H1 (cell line): Measurements from ENCODE around the gene SETD1B. TPM values are rescaled to one million over a fixed set of nuclear protein-coding genes. Genes with fewer than 3 reads are reported as not detected.

Experiments used
- CTCF ChIA-PET: fragments of 300-600 bp; sonication (Branson Sonifier 250); formaldehyde crosslinking; loops from one replicate; lab custom pipeline; 2021; ENCODE audit not compliant: partially characterized antibody; lab: Charles Lee
- POLR2A ChIA-PET: fragments of 300-600 bp; sonication (Branson Sonifier 250); formaldehyde crosslinking; loops from one replicate; lab custom pipeline; 2021; ENCODE audit warnings: inconsistent platforms; ENCODE audit not compliant: partially characterized antibody; lab: Charles Lee
- DNase-seq, 2 experiments: peaks; one replicate each; pipeline versions ENCODE4 v3.0.0 to v3.0.0-alpha.2; 2010 to 2022; ENCODE audit warnings: low spot score in 2 of 2, low read depth in 1 of 2, mixed read lengths in 1 of 2
- FAIRE-seq: peaks from 2 replicates; lab custom pipeline; 2011; peaks lifted over from hg19 to GRCh38; lab: Jason Lieb, UNC
- H2AFZ ChIP-seq: 2 replicates; pipeline ENCODE4 v1.8.1; 2012; ENCODE audit warnings: low read length, inconsistent platforms
- H2AK5ac ChIP-seq: 2 replicates; pipeline ENCODE4 v1.6.1; 2013; ENCODE audit warnings: low read depth, low read length
- H2BK120ac ChIP-seq: replicated peaks from 2 replicates; pipeline ENCODE3; 2013; ENCODE audit warnings: low read depth, low read length, inconsistent platforms
- H2BK12ac ChIP-seq: 2 replicates; pipeline ENCODE4 v1.6.1; 2013; ENCODE audit warnings: low read depth, low read length
- H2BK15ac ChIP-seq: 2 replicates; pipeline ENCODE4 v1.6.1; 2013; ENCODE audit warnings: low read length
- H2BK20ac ChIP-seq: 2 replicates; pipeline ENCODE4 v1.6.1; 2013; ENCODE audit warnings: low read length
- H2BK5ac ChIP-seq: 2 replicates; pipeline ENCODE4 v1.6.1; 2013; ENCODE audit warnings: low read depth, low read length
- H3K14ac ChIP-seq: 2 replicates; pipeline ENCODE4 v1.6.1; 2013; ENCODE audit warnings: inconsistent platforms; ENCODE audit not compliant: insufficient read length
- H3K18ac ChIP-seq: 2 replicates; pipeline ENCODE4 v1.6.1; 2013; ENCODE audit warnings: low read length; ENCODE audit errors: extremely low read depth
- H3K23ac ChIP-seq: 2 replicates; pipeline ENCODE4 v1.6.1; 2013; ENCODE audit warnings: inconsistent platforms; ENCODE audit not compliant: insufficient read length
- H3K23me2 ChIP-seq: 2 replicates; pipeline ENCODE4 v1.6.1; 2013; ENCODE audit warnings: low read depth, low read length
- H3K27ac ChIP-seq: 2 replicates; pipeline ENCODE4 v1.6.1; 2011; ENCODE audit warnings: low read depth, low read length, inconsistent platforms
- H3K27me3 ChIP-seq, 4 experiments: replicated peaks in 1 of 4; 1 replicate in 1 of 4; 2 replicates in 3 of 4; pipeline versions ENCODE4 v1.6.1 to v1.8.1; 2011 to 2013; ENCODE audit warnings: low read length in 3 of 4, mild to moderate bottlenecking in 3 of 4, inconsistent platforms in 2 of 4, mixed read lengths in 2 of 4, moderate library complexity in 1 of 4; ENCODE audit not compliant: control insufficient read depth in 3 of 4, insufficient read depth in 3 of 4; ENCODE audit errors: extremely low read depth in 1 of 4
- H3K36me3 ChIP-seq, 4 experiments: 2 replicates each; pipeline versions ENCODE4 v1.6.1 to v1.8.1; 2011 to 2013; ENCODE audit warnings: mild to moderate bottlenecking in 4 of 4, low read length in 3 of 4, moderate library complexity in 2 of 4, control low read depth in 1 of 4, inconsistent platforms in 1 of 4; ENCODE audit not compliant: insufficient read depth in 4 of 4, control insufficient read depth in 2 of 4
- H3K4ac ChIP-seq: replicated peaks from 2 replicates; pipeline ENCODE3; 2013; ENCODE audit warnings: low read length, low read depth, mixed read lengths, inconsistent platforms; ENCODE audit not compliant: insufficient read length
- H3K4me1 ChIP-seq, 4 experiments: replicated peaks in 1 of 4; 1 replicate in 1 of 4; 2 replicates in 3 of 4; pipeline versions ENCODE4 v1.6.1 to v1.8.1; 2011 to 2013; ENCODE audit warnings: low read length in 3 of 4, inconsistent platforms in 2 of 4, mixed read lengths in 1 of 4; ENCODE audit not compliant: insufficient read depth in 4 of 4, control insufficient read depth in 3 of 4
- H3K4me2 ChIP-seq, 2 experiments: 2 replicates each; pipeline versions ENCODE4 v1.6.1 to v1.8.1; 2011 to 2013; ENCODE audit warnings: low read depth in 2 of 2, low read length in 2 of 2, control low read depth in 1 of 2, inconsistent platforms in 1 of 2, mild to moderate bottlenecking in 1 of 2; ENCODE audit not compliant: insufficient read depth in 1 of 2
- H3K4me3 ChIP-seq, 4 experiments: fragments of 200-600, 300-600 bp in 1 of 4; sonication (generic), shearing (Covaris generic), sonication (Bioruptor Twin) in 1 of 4; 2 replicates each; pipeline versions ENCODE4 v1.5.1 to v1.8.1; 2011 to 2016; ENCODE audit warnings: low read length in 4 of 4, low read depth in 3 of 4, control low read depth in 2 of 4, inconsistent platforms in 2 of 4, mild to moderate bottlenecking in 2 of 4, mixed read lengths in 1 of 4, moderate library complexity in 1 of 4; ENCODE audit not compliant: insufficient read depth in 2 of 4; ENCODE audit errors: extremely low read depth in 1 of 4
- H3K56ac ChIP-seq: replicated peaks from 2 replicates; pipeline ENCODE3; 2013; ENCODE audit warnings: low read depth, mild to moderate bottlenecking, mixed read lengths, low read length, inconsistent platforms; ENCODE audit not compliant: insufficient read length
- H3K79me1 ChIP-seq: 2 replicates; pipeline ENCODE4 v1.6.1; 2013; ENCODE audit warnings: low read depth, low read length, control low read depth
- H3K79me2 ChIP-seq, 2 experiments: 2 replicates each; pipeline versions ENCODE4 v1.6.1 to v1.8.1; 2012 to 2013; ENCODE audit warnings: low read length in 2 of 2, mild to moderate bottlenecking in 2 of 2, inconsistent platforms in 1 of 2; ENCODE audit not compliant: insufficient read depth in 2 of 2, control insufficient read depth in 1 of 2
- H3K9ac ChIP-seq, 4 experiments: replicated peaks in 1 of 4; 1 replicate in 1 of 4; 2 replicates in 3 of 4; pipeline versions ENCODE4 v1.6.1 to v1.8.1; 2011 to 2013; ENCODE audit warnings: low read depth in 3 of 4, low read length in 3 of 4, control low read depth in 2 of 4, mild to moderate bottlenecking in 2 of 4, moderate library complexity in 2 of 4, inconsistent platforms in 1 of 4; ENCODE audit errors: extremely low read depth in 1 of 4
- H3K9me3 ChIP-seq, 2 experiments: 2 replicates each; pipeline versions ENCODE4 v1.6.1 to v1.8.1; 2012 to 2013; ENCODE audit warnings: mild to moderate bottlenecking in 2 of 2, moderate library complexity in 2 of 2, control low read depth in 1 of 2, inconsistent platforms in 1 of 2, low read depth in 1 of 2, low read length in 1 of 2, mixed read lengths in 1 of 2; ENCODE audit not compliant: insufficient read depth in 2 of 2
- H4K20me1 ChIP-seq, 2 experiments: replicated peaks in 1 of 2; 2 replicates each; pipeline versions ENCODE3 to v1.8.1; 2011 to 2013; ENCODE audit warnings: inconsistent platforms in 2 of 2, low read length in 2 of 2, mild to moderate bottlenecking in 1 of 2; ENCODE audit not compliant: insufficient read depth in 2 of 2, control insufficient read depth in 1 of 2
- H4K5ac ChIP-seq: 2 replicates; pipeline ENCODE4 v1.6.1; 2013; ENCODE audit warnings: low read length, low read depth, mixed read lengths, inconsistent platforms; ENCODE audit not compliant: insufficient read length
- H4K8ac ChIP-seq: 2 replicates; pipeline ENCODE4 v1.8.0; 2013; ENCODE audit warnings: mild to moderate bottlenecking, moderate library complexity, low read length, inconsistent platforms; ENCODE audit not compliant: insufficient read depth; ENCODE audit errors: extremely low read depth
- H4K91ac ChIP-seq: replicated peaks from 2 replicates; pipeline ENCODE3; 2013; ENCODE audit warnings: low read length, mixed read lengths, inconsistent platforms; ENCODE audit not compliant: insufficient read length
- CREB1 ChIP-seq: IDR thresholded peaks from 2 replicates; pipeline ENCODE4 v1.6.1; 2012; ENCODE audit warnings: inconsistent platforms
- E2F6 ChIP-seq: IDR thresholded peaks from 2 replicates; pipeline ENCODE4 v1.6.1; 2012; ENCODE audit warnings: inconsistent platforms
- FOSL1 ChIP-seq: IDR thresholded peaks from 2 replicates; pipeline ENCODE4 v1.6.1; 2011; ENCODE audit warnings: mild to moderate bottlenecking, low read depth, low read length, moderate library complexity; ENCODE audit not compliant: insufficient read depth
- HDAC6 ChIP-seq: IDR thresholded peaks from one replicate; pipeline ENCODE4 v1.7.1; 2012; ENCODE audit warnings: low read depth, mild to moderate bottlenecking, inconsistent platforms, low read length, moderate library complexity
- KDM1A ChIP-seq: fragments of 200-600, 300-600 bp; sonication (generic); IDR thresholded peaks from 2 replicates; pipeline ENCODE4 v1.7.1; 2016; ENCODE audit warnings: mild to moderate bottlenecking, low read length, borderline replicate concordance
- POLR2A ChIP-seq, 2 experiments: IDR thresholded peaks; 1 replicate in 1 of 2; 2 replicates in 1 of 2; pipeline ENCODE4 v1.6.1; 2011; ENCODE audit warnings: low read depth in 2 of 2, low read length in 2 of 2, mild to moderate bottlenecking in 2 of 2; ENCODE audit errors: control extremely low read depth in 1 of 2
- SRF ChIP-seq: IDR thresholded peaks from 2 replicates; pipeline ENCODE4 v1.6.1; 2011; ENCODE audit warnings: mild to moderate bottlenecking, low read depth, low read length, moderate library complexity
- TAF1 ChIP-seq: IDR thresholded peaks from 2 replicates; pipeline ENCODE4 v1.6.1; 2011; ENCODE audit warnings: mild to moderate bottlenecking, low read depth, low read length
- WGBS, 2 experiments: shearing (Covaris generic) in 1 of 2; methylation state at CpG; one replicate each; pipeline versions ENCODE4 v1.1.6 to v1.1.7; 2013 to 2015; ENCODE audit warnings: low lambda C conversion rate in 2 of 2, mixed read lengths in 2 of 2, inconsistent platforms in 1 of 2, low coverage in 1 of 2, missing lambda C conversion rate in 1 of 2; ENCODE audit not compliant: insufficient replicate concordance in 2 of 2, insufficient coverage in 1 of 2, insufficient read length in 1 of 2; ENCODE audit errors: extremely low coverage in 1 of 2, missing lambda C conversion rate in 1 of 2; 5-methylcytosine and 5-hydroxymethylcytosine counted together
- polyA plus RNA-seq, 7 experiments: library from polyadenylated mRNA; depleted of rRNA in 3 of 7; stranded (reverse) in 5 of 7; unstranded in 2 of 7; fragments of >200 nt in 5 of 7; fragments of 200-250 nt in 2 of 7; gene quantifications; 1 replicate in 5 of 7; 2 replicates in 1 of 7; 4 replicates in 1 of 7; pipeline versions ENCODE4 v1.2.1 to v1.2.3, GENCODE V29; 2011 to 2013; ENCODE audit warnings: missing spikeins in 2 of 7, mixed read lengths in 2 of 7
- total RNA-seq: library from RNA; stranded (reverse); fragmentation: NEBNext Ultra II Directional; extraction: Animal tissue kit (Norgen Biotek cat#: 25700); gene quantifications from 2 replicates; pipeline ENCODE4 v1.2.1, GENCODE V29; 2021

SETD1B gene
- total and polyA plus RNA-seq, 2 of the 8 experiments (the other 6 are each of a cell fraction or from before 2014, with no cell fraction given) = 1.3 to 17.7 TPM

GRCh38 chr12:121861636-121862254 lies 57.9 kb downstream of the SETD1B start:
- Histone ChIP-seq H2BK120ac (no peak overlapping the region), H3K79me1 (no peaks in the 10 kb centered on the region), H4K20me1 (no peaks in the 10 kb centered on the region), H2BK15ac (no peak overlapping the region), H3K4me2 (no peak overlapping the region), H3K27me3 (no peaks in the 10 kb centered on the region; a peak in 1 of 7 replicates), H3K4ac (no peak overlapping the region), H3K27ac (no peak overlapping the region), H3K4me1 (peaks cover 0 to 17% (median 11%) of the 10 kb centered on the region in 4 experiments; a peak in 5 of 7 replicates), H3K9me3 (no peaks in the 10 kb centered on the region), H3K23me2 (no peaks in the 10 kb centered on the region), H2AFZ (no peak overlapping the region), H3K23ac (no peak overlapping the region), H2BK12ac (no peak overlapping the region), H2AK5ac (no peak overlapping the region), H2BK20ac (no peak overlapping the region), H3K18ac (no peak overlapping the region), H4K91ac (no peak overlapping the region), H3K4me3 (no peak overlapping the region), H3K56ac (no peak overlapping the region), H4K8ac (no peak overlapping the region), H3K14ac (no peak overlapping the region), H2BK5ac (no peak overlapping the region), H3K9ac (0 out of 7 replicates have a peak overlapping the region, but pooled peaks of 1 of the 4 experiments have one; percentile 11), H3K36me3 (no peaks in the 10 kb centered on the region), H4K5ac (no peak overlapping the region), H3K79me2 (no peaks in the 10 kb centered on the region)
- ChIA-PET POLR2A (interaction anchor here (1.5 kb wide), 1 partner anchor 16 kb away, joined by 4 read pairs; no protein-coding TSS in a partner anchor), CTCF (interaction anchor here (0.6 to 4.1 kb wide), 12 partner anchors 8 to 418 kb away, joined by 3 to 20 read pairs (median 4); partner anchors contain the start of genes PSMD9 and RHOF)
- TF ChIP-seq POLR2A (IDR thresholded peaks at IDR 0.05; ENCODE audit: control extremely low read depth in 1 of 2, low read depth in 2 of 2, low read length in 2 of 2) (no peak), SRF (no peak), KDM1A (no peak), TAF1 (no peak), E2F6 (no peak), FOSL1 (no peak), CREB1 (no peak), HDAC6 (no peak)
- WGBS, 2 experiments = 81% methylated on average over 11 of the region's 11 CpGs; no CpG with 5 or more reads in 1 of the 2 experiments
- no peak for DNase-seq
- no peak for FAIRE-seq
